HuH-7.5 (cell line): ENCODE measurements around the gene A3GALT2.

Source experiments
- DNase-seq: peaks from one replicate; pipeline ENCODE4 v3.0.0; 2011; ENCODE audit warnings: low spot score

A3GALT2 gene

GRCh38 chr1:33272509-33272908 lies 48.4 kb downstream of the A3GALT2 start:
- no peak for DNase-seq

GRCh38 chr1:33271666-33272505 lies 49.0 kb downstream of the A3GALT2 start:
- DNase-seq, result no peak

- no peak for DNase-seq
Observed at GRCh38 chr1:33270808-33271465, 50.0 kb downstream of the A3GALT2 start.

GRCh38 chr1:33270379-33270778 lies 50.5 kb downstream of the A3GALT2 start:
- DNase-seq, result no peak

- no peak for DNase-seq
Observed at GRCh38 chr1:33269621-33270020, 51.3 kb downstream of the A3GALT2 start.

- DNase-seq, result no peak
Observed at GRCh38 chr1:33268927-33269610, 51.8 kb downstream of the A3GALT2 start.

GRCh38 chr1:33268457-33268856 lies 52.4 kb downstream of the A3GALT2 start:
- no peak for DNase-seq

- no peak for DNase-seq
Observed at GRCh38 chr1:33267468-33268205, 53.3 kb downstream of the A3GALT2 start.

GRCh38 chr1:33266766-33267165 lies 54.1 kb downstream of the A3GALT2 start:
- DNase-seq, result no peak

- DNase-seq, result no peak
Observed at GRCh38 chr1:33265780-33266605, 54.9 kb downstream of the A3GALT2 start.

GRCh38 chr1:33263890-33264504 lies 56.9 kb downstream of the A3GALT2 start:
- DNase-seq, result no peak

- no peak for DNase-seq
Observed at GRCh38 chr1:33261344-33261743, 59.6 kb downstream of the A3GALT2 start.

GRCh38 chr1:33260439-33260838 lies 60.5 kb downstream of the A3GALT2 start:
- no peak for DNase-seq

GRCh38 chr1:33259879-33260278 lies 61.0 kb downstream of the A3GALT2 start:
- DNase-seq, result no peak

GRCh38 chr1:33258788-33259274 lies 62.1 kb downstream of the A3GALT2 start:
- DNase-seq, result peak; percentile 35

- DNase-seq, result peak; percentile 36
Observed at GRCh38 chr1:33257772-33258712, 62.9 kb downstream of the A3GALT2 start.

GRCh38 chr1:33257207-33257771 lies 63.6 kb downstream of the A3GALT2 start:
- no peak for DNase-seq
